ENCODE results near the gene PRSS27.

DNA sequence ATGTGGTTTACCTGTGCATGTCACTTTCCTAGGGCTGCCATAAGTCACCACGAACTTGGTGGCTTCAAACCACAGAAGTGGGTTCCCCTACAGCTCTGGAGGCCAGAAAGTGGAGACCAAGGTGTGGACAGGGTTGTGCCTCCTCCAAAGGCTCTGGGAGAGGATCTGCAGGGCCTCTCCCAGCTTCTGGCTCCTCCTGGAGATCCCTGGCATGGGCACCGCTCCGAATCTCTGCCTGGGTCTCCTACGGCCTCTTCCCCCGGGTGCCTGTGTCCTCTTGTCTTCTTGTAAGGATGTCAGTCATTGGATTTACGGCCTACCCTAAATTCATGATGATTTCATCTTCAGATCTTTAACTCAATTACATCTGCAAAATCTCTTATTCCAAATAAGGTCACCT, 29.9 kb upstream of the PRSS27 start:
- TF ChIP-seq CTCF (optimal IDR thresholded peaks at IDR 0.05 in 1 of 3, IDR thresholded peaks at IDR 0.05 in 1 of 3, conservative IDR thresholded peaks at IDR 0.05 in 1 of 3; ENCODE audit: extremely low read depth in 1 of 3, insufficient read depth in 2 of 3, low read length in 3 of 3): no peak
- no peak for TF ChIP-seq EZH2 (IDR thresholded peaks at IDR 0.05; ENCODE audit: low read length)
